NCI-H187 treated with DMSO at 0.1 percent for 48 hours (cell line): ENCODE data around the gene UBAC2.

Experiments
- DNase-seq: peaks from one replicate; lab custom pipeline; 2025; lab: John Stamatoyannopoulos, UW

UBAC2 gene

GRCh38 chr13:99357131-99357596 is 156.5 kb downstream of the UBAC2 start:
- DNase-seq, result no peak

DNA sequence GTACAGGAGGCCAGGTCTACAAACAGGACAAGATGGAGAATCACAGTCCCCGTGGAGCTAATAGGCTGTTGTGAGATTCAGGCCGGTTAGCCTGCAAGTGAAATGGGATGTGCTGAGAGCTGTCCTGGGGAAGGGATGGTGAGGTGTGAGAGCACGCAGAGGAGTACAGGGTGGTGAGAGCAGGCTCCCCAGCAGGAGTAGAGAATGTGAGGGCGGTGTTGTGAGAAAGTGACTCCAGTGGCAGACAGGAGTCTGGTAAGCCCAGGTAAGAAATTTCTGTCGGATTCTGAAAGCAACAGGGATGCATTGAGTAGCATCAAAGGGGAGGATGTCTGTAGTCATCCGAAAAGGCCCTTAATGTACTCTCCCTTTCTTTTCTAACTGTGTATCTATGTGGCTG is 157.3 kb downstream of the UBAC2 start:
- DNase-seq, result no peak

DNA sequence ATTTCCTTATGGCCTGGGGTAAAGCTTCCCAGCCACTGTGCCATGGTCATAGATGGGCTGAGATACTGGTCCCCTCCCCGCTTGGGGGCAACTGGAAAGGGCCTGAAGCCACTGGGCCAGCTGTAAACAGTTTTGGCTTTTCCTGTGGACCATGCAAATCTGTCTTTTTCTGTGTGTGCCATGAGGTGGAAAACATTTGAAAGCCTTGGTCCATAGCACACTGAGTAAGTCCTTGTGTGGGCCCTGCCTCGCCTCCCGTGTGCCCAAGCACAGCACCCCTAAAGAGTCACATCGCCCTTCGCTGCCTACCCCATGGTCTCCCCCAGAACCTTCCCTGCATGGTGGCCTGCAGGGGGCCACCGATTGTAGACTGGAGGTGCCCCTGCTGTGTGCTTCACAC is 158.9 kb downstream of the UBAC2 start:
- DNase-seq, result no peak

DNA sequence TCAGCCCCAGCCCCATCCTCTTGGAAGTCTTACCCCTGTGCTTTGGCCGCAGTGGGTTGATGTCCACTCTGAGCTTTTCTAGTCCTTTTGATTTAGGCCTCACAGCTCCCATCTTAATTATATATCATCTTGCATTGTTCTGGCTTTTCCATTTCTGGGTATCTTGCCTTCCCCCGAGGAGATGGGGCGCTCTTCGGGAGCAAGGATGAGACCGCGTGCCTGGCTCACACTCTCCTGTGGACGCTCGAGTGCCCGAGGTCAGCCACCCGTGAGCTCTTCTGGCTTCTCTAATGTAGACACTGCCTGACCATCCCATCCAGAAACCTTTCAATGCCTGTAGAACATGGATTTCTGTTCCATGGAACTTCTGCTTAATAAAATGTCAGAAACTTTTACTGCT is 160.0 kb downstream of the UBAC2 start:
- DNase-seq, result no peak

DNA sequence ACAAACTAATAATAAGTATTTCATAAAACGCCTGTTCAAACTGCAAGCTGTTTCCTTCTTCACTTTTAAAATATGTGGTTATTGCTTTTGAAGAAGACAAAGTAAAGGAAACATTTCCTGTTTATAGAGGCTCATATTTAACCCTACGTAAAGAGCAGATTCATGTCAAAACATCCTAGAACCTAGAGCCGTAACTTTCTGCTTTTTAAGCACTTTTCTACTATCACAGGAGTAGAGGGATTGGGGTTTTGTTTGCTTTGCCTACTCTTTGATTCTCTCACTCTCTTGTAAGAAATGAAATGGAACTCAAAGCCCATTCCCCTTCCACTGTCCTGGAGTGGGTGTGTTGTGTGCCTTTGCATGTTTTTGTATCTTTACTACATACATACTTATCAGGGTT is 160.5 kb downstream of the UBAC2 start:
- no peak for DNase-seq

DNA sequence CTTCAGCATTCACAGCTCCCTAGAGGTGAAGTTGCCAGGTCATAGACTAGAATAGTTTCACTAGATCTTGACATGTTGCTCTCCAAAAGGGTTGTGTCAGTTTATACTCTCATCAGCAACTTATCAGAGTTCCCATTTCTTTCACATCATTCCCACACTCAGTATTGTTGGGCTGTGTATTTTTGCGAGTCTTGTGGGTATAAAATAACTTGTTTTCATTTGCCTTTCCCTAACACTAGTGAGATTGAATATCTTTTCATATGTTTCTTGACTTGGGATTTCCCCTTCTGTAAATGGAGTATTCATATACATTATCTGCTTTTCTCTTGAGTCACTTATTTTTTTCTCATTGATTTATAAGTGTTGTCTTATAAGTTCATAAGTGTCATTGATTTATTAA is 161.7 kb downstream of the UBAC2 start:
- no peak for DNase-seq

- DNase-seq, result no peak
Measured at GRCh38 chr13:99363391-99363790, 162.7 kb downstream of the UBAC2 start.

DNA sequence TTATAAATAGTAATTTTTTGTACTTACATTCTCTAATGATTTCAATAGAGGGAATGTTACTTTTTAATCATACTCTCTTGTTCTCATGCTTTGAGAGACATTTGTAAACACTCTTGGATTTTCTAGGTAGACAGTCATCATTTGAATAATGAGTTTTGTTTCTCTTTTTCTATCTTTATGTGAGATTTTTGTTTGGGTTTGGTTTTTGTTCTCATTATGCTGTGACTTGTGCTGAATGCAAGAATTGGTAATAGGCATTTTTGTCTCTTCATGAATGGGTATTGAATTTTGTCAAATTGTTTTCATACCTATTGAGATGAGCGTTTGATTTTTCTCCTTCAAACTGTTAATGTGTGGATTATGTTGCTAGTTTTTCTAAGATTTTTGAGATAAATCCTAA is 163.3 kb downstream of the UBAC2 start:
- DNase-seq, result no peak

DNA sequence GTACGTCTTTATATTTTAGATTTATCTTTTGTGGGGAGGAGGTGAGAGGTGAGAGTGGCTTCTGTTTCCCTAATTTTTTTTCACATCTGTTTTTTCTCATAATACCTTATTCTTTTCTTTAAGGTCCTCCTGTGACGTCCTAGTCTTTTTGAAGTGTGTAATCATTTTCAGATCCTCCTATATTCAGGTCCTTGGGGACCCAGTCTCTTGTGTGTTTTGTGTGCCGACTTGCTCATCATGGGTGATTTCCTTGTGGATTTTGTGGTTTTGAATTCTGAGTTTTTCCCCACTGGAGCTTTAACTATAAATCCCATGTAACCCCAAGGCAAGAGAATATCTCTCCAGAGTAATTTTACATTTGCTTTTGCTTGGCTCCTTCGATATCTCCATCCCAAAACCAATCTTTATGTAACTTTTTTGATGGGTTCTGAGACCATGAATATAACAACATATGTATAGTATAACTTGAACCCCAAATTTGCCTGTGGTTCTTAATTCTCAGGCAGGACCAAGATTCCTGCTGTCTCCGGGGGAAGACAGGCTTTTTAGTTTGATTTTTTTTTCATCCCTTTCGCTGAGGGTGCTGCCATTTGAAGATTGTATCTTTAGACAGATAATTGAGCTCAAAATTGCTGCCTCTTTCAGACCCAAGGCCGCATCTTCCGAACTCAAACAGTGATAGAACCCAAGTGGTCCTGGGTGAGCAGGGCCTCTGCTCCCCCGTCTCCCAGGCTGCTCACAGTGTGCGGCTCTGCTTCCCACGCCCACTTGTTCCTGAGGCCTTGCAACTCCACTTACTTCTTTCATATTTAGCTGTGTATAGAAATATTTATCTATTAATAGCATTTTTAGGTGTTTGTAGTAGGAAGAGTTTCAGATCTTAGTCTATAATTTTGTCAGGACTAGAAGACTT is 165.7 kb downstream of the UBAC2 start:
- no peak for DNase-seq

GRCh38 chr13:99367106-99367616 is 166.5 kb downstream of the UBAC2 start:
- DNase-seq, result no peak

DNA sequence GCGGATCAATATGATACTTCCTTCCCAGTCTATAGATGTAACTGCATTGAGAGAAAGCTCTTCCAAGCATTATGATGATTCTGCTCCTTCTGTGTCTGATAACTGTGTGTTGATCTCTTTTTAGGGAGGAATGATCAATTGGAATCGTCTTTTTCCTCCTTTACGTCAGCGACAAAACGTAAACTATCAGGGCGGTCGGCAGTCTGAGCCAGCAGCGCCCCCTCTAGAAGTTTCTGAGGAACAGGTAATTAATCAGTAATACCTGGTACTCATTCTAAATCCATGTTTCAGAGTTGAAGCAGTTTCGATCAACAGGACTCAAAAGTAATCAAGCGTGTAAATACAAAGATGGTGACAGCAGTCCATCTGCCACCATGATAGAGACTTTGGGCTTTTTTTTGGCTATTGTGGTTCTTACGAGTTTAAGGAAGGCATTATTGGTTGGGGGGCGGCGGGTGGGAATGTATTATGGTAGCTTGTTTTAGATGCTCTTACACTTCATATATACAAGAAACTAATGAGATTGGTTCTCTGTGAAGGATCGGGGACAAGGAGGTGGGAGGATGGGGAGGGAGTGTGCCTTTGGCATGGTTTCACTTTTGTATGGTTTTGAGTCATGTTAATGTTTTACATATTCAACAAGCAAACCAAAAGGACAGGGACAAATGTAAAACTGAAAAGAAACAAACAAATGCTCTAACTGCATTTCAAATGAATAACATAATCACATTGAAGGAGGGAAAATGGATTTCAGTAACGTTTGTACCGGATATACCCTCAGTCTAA is 167.2 kb downstream of the UBAC2 start:
- DNase-seq, result no peak

GRCh38 chr13:99370481-99371275 is 170.0 kb downstream of the UBAC2 start:
- DNase-seq, result peak; percentile 71

GRCh38 chr13:99371956-99372355 is 171.3 kb downstream of the UBAC2 start:
- no peak for DNase-seq

DNA sequence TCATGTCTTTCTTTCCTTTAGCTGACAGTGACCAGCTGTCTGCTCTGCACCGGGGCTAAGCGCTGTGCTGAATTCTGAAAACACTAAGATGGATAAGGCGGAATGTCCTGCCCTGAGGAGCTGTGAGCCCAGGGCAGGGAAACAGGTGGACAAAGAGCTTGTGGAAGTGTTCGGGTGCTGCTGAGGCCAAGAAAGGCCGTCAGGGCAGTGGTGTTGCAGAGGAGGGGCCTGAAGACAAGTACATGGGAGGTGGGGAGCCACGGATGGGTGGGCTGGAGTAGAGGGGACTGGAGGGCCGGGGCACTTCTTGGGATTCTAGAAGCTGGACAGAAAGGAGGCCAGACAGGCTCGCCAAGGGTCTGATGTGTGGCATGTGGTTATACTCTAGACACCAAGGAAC is 172.8 kb downstream of the UBAC2 start:
- no peak for DNase-seq

- DNase-seq, result no peak
Measured at GRCh38 chr13:99374169-99374991, 173.7 kb downstream of the UBAC2 start.

DNA sequence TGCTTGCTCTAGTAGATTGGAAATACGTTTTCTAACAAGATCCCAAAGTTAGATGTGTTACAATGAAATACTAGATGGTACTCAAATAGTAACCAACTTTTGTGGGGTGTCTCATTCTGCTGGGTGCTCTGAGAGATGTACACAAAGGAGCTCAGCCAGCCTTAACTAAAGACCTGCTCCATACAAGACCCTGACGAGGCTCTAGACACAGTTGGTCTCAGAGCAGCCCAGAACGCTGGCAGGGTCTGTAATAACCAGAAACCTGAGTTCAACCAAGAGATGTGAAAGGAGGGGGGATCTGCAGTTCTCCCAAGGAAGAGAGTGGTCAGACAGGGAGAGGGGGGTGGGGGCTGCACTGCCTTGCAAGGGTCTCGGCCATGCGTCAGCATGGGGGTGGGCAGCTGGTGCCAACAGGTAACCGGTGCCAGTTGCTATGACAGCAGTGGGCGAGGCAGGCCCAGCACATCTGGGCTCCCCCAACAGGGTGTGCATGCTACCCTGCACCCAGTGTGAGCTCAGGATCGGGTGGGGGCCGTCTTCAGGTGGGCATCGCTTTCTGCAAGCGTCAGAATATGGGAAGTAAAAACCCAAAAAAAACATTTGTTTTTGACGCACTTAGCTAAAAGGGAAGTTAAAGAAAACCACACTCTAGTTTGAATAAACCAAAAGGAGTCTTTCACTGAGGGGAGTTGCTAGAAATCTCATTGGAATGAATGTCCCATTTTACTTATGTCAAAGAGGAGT is 174.5 kb downstream of the UBAC2 start:
- no peak for DNase-seq

- no peak for DNase-seq
Measured at GRCh38 chr13:99375738-99376080, 175.1 kb downstream of the UBAC2 start.

DNA sequence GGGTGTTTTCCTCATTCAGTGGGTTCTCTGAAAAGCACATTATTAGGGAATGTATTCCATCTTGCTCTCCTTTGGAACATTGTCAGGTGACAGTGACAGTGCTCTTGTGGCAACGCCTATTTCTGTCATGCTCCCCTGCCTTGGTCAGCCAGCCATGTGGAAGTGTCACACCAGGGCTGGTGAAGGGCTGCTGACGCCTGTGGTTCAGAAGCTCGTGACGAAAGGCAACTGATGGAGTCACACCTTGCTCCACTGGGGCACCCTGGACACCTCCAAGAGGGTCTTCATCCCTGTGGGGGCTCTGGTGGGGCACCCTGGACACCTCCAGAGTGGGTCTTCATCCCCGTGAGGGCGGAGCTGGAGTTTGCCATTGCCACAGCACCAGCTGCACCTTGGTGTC is 175.5 kb downstream of the UBAC2 start:
- DNase-seq, result no peak

GRCh38 chr13:99376924-99377323 is 176.3 kb downstream of the UBAC2 start:
- no peak for DNase-seq

DNA sequence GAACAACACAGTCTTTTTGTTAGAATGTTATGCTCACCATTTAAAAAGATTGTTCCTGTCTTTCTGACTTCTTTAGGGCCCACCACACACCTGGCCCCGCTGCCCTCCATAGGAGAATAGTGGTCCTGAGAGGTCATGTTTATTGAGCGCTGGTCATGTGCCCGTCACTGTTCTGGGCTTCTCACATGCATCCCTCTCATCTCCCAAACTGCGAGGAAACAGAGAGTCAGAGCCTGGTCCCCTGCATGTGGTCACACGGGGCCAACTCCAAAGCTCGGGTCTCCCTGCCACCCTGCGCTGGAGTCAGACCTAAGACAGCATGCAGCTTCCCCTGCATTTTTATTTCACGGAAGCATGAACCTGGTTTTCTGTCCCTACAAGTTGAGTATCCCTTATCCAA is 177.0 kb downstream of the UBAC2 start:
- no peak for DNase-seq
